Smooth muscle cell (in vitro differentiated cells): ENCODE results near the gene MRPL58. TPM values are rescaled to one million over a fixed set of nuclear protein-coding genes. Genes with fewer than 3 reads are reported as not detected.
A peak's percentile ranks its signal among the peaks of the same experiment; 100 is the strongest.

ENCODE experiments used
- DNase-seq: peaks from one replicate; lab custom pipeline; 2025; ENCODE audit not compliant: unreplicated experiment; lab: John Stamatoyannopoulos, UW
- H2AFZ ChIP-seq: fragments of 200-600 bp; sonication (generic); 2 replicates; pipeline ENCODE4 v1.6.0; 2016; ENCODE audit warnings: antibody characterized with exemption, low read depth, mild to moderate bottlenecking
- H3F3A ChIP-seq: fragments of 200-600 bp; sonication (generic); 2 replicates; pipeline ENCODE4 v1.6.0; 2017; ENCODE audit warnings: antibody characterized with exemption, low read depth
- H3K27ac ChIP-seq: fragments of 200-600 bp; sonication (generic); 2 replicates; pipeline ENCODE4 v1.5.1; 2016; ENCODE audit warnings: low read depth, mild to moderate bottlenecking
- H3K27me3 ChIP-seq: fragments of 200-600 bp; sonication (generic); 2 replicates; pipeline ENCODE4 v1.6.1; 2016; ENCODE audit warnings: low read depth, mild to moderate bottlenecking
- H3K36me3 ChIP-seq: fragments of 200-600 bp; sonication (generic); 2 replicates; pipeline ENCODE4 v1.5.1; 2016; ENCODE audit warnings: low read depth
- H3K4me1 ChIP-seq: fragments of 200-600 bp; sonication (generic); 2 replicates; pipeline ENCODE4 v1.5.1; 2016; ENCODE audit warnings: low read depth
- H3K4me2 ChIP-seq: fragments of 200-600 bp; sonication (generic); 2 replicates; pipeline ENCODE4 v1.6.0; 2016; ENCODE audit warnings: mild to moderate bottlenecking
- H3K4me3 ChIP-seq: fragments of 200-600 bp; sonication (generic); 2 replicates; pipeline ENCODE4 v1.5.1; 2016; ENCODE audit warnings: mild to moderate bottlenecking
- H3K79me2 ChIP-seq: fragments of 200-600 bp; sonication (generic); 2 replicates; pipeline ENCODE4 v1.6.0; 2016; ENCODE audit warnings: low read depth, mild to moderate bottlenecking
- H3K9ac ChIP-seq: fragments of 200-600 bp; sonication (generic); 2 replicates; pipeline ENCODE4 v1.6.0; 2016; ENCODE audit warnings: low read depth
- H3K9me3 ChIP-seq: fragments of 200-600 bp; sonication (generic); replicated peaks from 2 replicates; pipeline ENCODE4 v1.5.1; 2016; ENCODE audit warnings: low read depth
- H4K20me1 ChIP-seq: fragments of 200-600 bp; sonication (generic); 2 replicates; pipeline ENCODE4 v1.6.0; 2016; ENCODE audit warnings: low read depth
- WGBS: methylation state at CpG from one replicate; pipeline ENCODE4 v1.1.7; 2016; ENCODE audit warnings: low lambda C conversion rate; 5-methylcytosine and 5-hydroxymethylcytosine counted together
- polyA plus RNA-seq: library from polyadenylated mRNA; unstranded; fragments of >200 nt; fragmentation: Nextera tagmentation; extraction: Ambion mirVana; gene quantifications from 2 replicates; pipeline ENCODE4 v1.2.1, GENCODE V29; 2016
- total RNA-seq: library from RNA; depleted of rRNA; stranded (reverse); fragments of >200 nt; gene quantifications from 2 replicates; pipeline ENCODE4 v1.2.3, GENCODE V29; 2014
- TF ChIP-seq, protein P1 (sequence below): fragments of 200-600 bp; sonication (generic); IDR thresholded peaks from 2 replicates; pipeline ENCODE4 v1.5.1; 2017; ENCODE audit warnings: borderline replicate concordance, mild to moderate bottlenecking, antibody characterized with exemption; ENCODE audit not compliant: insufficient read depth, poor library complexity, severe bottlenecking

MRPL58 gene
- total and polyA plus RNA-seq, 2 experiments from 2014 or later: 36.2 to 75.6 TPM

DNA sequence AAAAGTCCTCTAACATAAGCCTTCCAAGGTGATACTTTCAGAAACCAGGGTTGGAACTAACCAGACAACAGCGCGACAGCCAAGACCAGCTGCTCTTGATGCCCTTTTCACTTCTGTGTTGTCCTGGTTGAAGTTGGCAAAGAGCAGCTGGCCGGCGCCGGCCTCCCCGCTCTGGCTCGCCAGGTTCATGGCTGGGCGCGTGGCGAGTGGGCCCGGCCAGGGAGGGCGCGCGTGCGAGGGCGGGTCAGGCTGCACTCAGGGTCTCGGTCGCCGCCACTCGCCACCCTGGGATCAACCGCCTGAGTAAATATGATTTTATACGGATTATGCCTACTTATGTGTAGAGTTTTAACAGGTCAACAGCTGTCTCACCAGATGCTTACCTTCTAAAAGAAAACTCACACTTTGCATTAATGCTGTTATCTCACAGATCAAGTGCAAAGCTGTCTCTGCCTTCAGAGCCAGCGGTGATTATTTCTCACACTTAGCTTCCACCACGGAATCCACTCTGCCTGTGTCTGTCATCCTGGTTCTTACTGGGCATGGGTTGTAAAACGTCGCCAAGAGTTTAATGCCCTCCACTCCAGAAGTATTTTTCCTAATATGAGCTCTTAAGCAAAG lies 48.1 kb downstream of the MRPL58 start:
- Histone ChIP-seq H3K4me2 (no peak overlapping the region), H3K27me3 (no peaks in the 10 kb centered on the region), H3F3A (peaks cover 9% of the 10 kb centered on the region), H3K36me3 (no peaks in the 10 kb centered on the region), H3K4me3 (no peak overlapping the region), H4K20me1 (peaks cover 12% of the 10 kb centered on the region), H3K9ac (no peak overlapping the region), H3K9me3 (no peaks in the 10 kb centered on the region), H3K79me2 (peaks cover 6% of the 10 kb centered on the region), H3K27ac (peak overlapping the region; percentile 62), H2AFZ (no peak overlapping the region), H3K4me1 (no peaks in the 10 kb centered on the region)
- no peak for DNase-seq
- TF ChIP-seq, protein P1, sequence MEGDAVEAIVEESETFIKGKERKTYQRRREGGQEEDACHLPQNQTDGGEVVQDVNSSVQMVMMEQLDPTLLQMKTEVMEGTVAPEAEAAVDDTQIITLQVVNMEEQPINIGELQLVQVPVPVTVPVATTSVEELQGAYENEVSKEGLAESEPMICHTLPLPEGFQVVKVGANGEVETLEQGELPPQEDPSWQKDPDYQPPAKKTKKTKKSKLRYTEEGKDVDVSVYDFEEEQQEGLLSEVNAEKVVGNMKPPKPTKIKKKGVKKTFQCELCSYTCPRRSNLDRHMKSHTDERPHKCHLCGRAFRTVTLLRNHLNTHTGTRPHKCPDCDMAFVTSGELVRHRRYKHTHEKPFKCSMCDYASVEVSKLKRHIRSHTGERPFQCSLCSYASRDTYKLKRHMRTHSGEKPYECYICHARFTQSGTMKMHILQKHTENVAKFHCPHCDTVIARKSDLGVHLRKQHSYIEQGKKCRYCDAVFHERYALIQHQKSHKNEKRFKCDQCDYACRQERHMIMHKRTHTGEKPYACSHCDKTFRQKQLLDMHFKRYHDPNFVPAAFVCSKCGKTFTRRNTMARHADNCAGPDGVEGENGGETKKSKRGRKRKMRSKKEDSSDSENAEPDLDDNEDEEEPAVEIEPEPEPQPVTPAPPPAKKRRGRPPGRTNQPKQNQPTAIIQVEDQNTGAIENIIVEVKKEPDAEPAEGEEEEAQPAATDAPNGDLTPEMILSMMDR: no peak
- 97% methylated on average over 26 of the region's 26 CpGs for WGBS

DNA sequence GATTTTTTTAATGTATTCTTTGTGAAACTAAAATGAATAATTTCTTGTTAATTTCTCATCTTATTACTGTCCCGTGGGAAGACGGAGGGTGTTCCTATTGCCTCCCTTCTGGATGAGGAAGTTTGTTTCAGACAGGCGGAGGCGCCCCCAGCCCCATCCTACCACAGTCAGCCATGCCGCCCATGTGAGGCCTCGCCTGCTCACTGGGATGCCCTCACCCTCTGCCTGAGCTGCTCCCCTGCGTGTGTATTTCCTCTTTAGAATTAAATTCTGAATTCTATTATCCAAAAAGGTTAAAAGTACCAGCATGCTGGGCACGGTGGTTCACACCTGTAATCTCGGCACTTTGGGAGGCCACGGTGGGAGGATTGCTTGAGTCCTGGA lies 48.6 kb downstream of the MRPL58 start:
- Histone ChIP-seq H4K20me1 (peaks cover 12% of the 10 kb centered on the region), H3K79me2 (peaks cover 6% of the 10 kb centered on the region), H2AFZ (no peak overlapping the region), H3K36me3 (no peaks in the 10 kb centered on the region), H3K9ac (no peak overlapping the region), H3K4me2 (no peak overlapping the region), H3K27me3 (no peaks in the 10 kb centered on the region), H3K9me3 (no peaks in the 10 kb centered on the region), H3K27ac (no peak overlapping the region), H3K4me3 (no peak overlapping the region), H3F3A (peaks cover 9% of the 10 kb centered on the region), H3K4me1 (no peaks in the 10 kb centered on the region)
- DNase-seq: no peak
- TF ChIP-seq, protein P1: no peak
- 98% methylated on average over 10 of the region's 10 CpGs for WGBS

DNA sequence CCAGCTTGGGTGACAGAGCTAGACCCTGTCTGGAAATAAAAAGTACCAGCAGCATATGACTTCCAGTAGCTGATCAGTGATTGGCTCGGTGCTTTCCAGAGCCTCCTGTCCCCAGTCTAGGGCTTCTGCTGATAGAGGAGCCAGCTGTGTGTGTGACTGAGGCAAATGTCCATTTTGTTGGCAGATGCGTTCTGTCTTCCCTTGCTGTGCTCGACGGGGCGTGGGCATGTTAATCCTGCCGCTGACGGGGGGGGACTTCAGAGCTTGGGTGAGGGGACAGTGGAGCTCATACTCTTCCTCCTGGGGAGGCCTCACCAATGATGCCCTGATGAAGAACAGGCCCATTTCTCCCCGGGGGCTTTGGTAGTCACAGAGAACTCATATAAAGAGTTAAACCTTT lies 49.1 kb downstream of the MRPL58 start:
- H4K20me1 ChIP-seq: peaks cover 7% of the 10 kb centered on the region
- TF ChIP-seq, protein P1: no peak
- H3F3A ChIP-seq: peaks cover 9% of the 10 kb centered on the region
- peaks cover 6% of the 10 kb centered on the region for H3K79me2 ChIP-seq
- H3K9me3 ChIP-seq: no peaks in the 10 kb centered on the region
- no peak overlapping the region for H3K27ac ChIP-seq
- no peak overlapping the region for H3K4me3 ChIP-seq
- no peaks in the 10 kb centered on the region for H3K36me3 ChIP-seq
- no peak overlapping the region for H2AFZ ChIP-seq
- H3K27me3 ChIP-seq: no peaks in the 10 kb centered on the region
- no peaks in the 10 kb centered on the region for H3K4me1 ChIP-seq
- DNase-seq: no peak
- no peak overlapping the region for H3K4me2 ChIP-seq
- H3K9ac ChIP-seq: no peak overlapping the region
- 94% methylated on average over 8 of the region's 8 CpGs for WGBS

DNA sequence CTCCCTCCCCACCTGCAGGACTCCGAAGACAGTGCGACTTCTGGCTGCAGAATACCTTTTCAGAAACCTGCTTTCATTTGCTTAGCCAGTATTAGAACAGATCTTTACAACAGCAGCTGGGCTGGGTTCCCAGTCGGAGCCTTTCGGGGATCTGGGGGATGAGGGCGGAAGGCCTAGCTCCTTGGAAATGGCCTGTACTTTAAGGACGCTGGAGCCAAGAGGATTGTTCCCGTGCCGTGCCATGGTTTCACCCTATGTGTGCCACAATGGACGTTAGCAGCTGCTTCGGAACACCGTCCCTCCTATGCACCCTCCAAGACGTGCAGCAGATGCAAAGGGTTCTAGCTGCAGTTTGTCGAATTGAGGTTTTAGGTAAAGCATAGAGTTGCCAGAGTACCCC lies 50.7 kb downstream of the MRPL58 start:
- no peak overlapping the region for H2AFZ ChIP-seq
- peaks cover 9% of the 10 kb centered on the region for H3F3A ChIP-seq
- TF ChIP-seq, protein P1: no peak
- no peaks in the 10 kb centered on the region for H3K36me3 ChIP-seq
- no peaks in the 10 kb centered on the region for H3K4me1 ChIP-seq
- WGBS: 98% methylated on average over 13 of the region's 13 CpGs
- no peak for DNase-seq
- no peak overlapping the region for H3K27ac ChIP-seq
- no peak overlapping the region for H3K4me3 ChIP-seq
- H3K4me2 ChIP-seq: no peak overlapping the region
- no peaks in the 10 kb centered on the region for H3K27me3 ChIP-seq
- peaks cover 1% of the 10 kb centered on the region for H3K79me2 ChIP-seq
- H3K9me3 ChIP-seq: no peaks in the 10 kb centered on the region
- H4K20me1 ChIP-seq: peaks cover 6% of the 10 kb centered on the region
- no peak overlapping the region for H3K9ac ChIP-seq
